ENCODE data around the gene HGD. TPM values are rescaled to one million over a fixed set of nuclear protein-coding genes. Genes with fewer than 3 reads are reported as not detected.

The HGD gene
- total RNA-seq, 1 experiment from 2014 or later: 1.5 TPM

DNA sequence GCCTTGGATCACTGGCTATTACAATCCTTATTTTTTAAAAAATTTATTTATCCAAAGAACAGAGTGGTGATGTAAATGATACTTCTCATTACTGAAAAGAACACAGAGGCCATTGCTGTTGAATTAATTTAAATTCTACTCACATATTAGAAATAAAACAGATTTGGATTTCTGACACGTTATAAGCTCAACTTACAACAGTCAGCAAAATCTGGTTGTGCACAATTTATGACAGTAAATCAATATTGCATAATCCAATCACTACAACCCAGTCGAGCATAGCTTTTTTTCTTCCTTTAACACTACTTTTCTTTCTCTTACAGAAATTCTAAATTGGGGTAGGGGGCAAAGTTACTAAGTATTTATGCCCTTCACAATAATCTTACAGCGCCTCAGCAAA, 17.3 kb upstream of the HGD start (continued):
- TF ChIP-seq ZNF532 (CRISPR knock-in tag; IDR thresholded peaks at IDR 0.05; ENCODE audit: borderline replicate concordance) (no peak), JUN (CRISPR knock-in tag; IDR thresholded peaks at IDR 0.05) (no peak), SMAD4 (CRISPR knock-in tag; IDR thresholded peaks at IDR 0.05) (no peak), IRF2 (CRISPR knock-in tag; IDR thresholded peaks at IDR 0.05; ENCODE audit: borderline replicate concordance, low read depth) (no peak), HMGXB4 (CRISPR knock-in tag; IDR thresholded peaks at IDR 0.05) (no peak), OVOL2 (CRISPR knock-in tag; IDR thresholded peaks at IDR 0.05; ENCODE audit: borderline replicate concordance) (no peak), EMX1 (CRISPR knock-in tag; IDR thresholded peaks at IDR 0.05) (no peak), ELF4 (CRISPR knock-in tag; IDR thresholded peaks at IDR 0.05; ENCODE audit: low read depth) (no peak)
- TF ChIP-seq, protein P1, sequence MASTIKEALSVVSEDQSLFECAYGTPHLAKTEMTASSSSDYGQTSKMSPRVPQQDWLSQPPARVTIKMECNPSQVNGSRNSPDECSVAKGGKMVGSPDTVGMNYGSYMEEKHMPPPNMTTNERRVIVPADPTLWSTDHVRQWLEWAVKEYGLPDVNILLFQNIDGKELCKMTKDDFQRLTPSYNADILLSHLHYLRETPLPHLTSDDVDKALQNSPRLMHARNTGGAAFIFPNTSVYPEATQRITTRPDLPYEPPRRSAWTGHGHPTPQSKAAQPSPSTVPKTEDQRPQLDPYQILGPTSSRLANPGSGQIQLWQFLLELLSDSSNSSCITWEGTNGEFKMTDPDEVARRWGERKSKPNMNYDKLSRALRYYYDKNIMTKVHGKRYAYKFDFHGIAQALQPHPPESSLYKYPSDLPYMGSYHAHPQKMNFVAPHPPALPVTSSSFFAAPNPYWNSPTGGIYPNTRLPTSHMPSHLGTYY (CRISPR knock-in tag; IDR thresholded peaks at IDR 0.05): no peak

- DNase-seq (ENCODE audit: low spot score) (no peak), ATAC-seq (no peak)
- CTCF ChIA-PET: no interaction called here
- Mint-ChIP-seq H3K9me3 (0 out of 2 replicates have a peak, but pooled peaks cover 4% of the 10 kb centered on the region), H3K36me3 (peaks cover 4% of the 10 kb centered on the region), H3K4me1 (peaks cover 50% of the 10 kb centered on the region), H3K4me3 (no peak overlapping the region), H3K27me3 (ENCODE audit: low read depth) (no peaks in the 10 kb centered on the region), H3K27ac (peak overlapping the region; percentile 90)
- TF ChIP-seq CTCF (IDR thresholded peaks at IDR 0.05) (no peak), NFE2L1 (CRISPR knock-in tag; IDR thresholded peaks at IDR 0.05) (peak; percentile 78; the same call in 1 of the 2 replicates), ZNF121 (CRISPR knock-in tag; IDR thresholded peaks at IDR 0.05) (no peak), ZBTB43 (CRISPR knock-in tag; IDR thresholded peaks at IDR 0.05) (no peak)
- POLR2A ChIA-PET: no interaction called here
These were observed 11.6 kb upstream of the HGD start for GRCh38 chr3:120693439-120694171.

Measured in WTC11 (cell line).